Astrocyte (in vitro differentiated cells and primary cell): ENCODE data around the gene APP. TPM values are rescaled to one million over a fixed set of nuclear protein-coding genes. Genes with fewer than 3 reads are reported as not detected.

Experiments
- DNase-seq: peaks from one replicate; pipeline ENCODE4 v3.0.0-alpha.2; 2010; ENCODE audit warnings: low read depth
- FAIRE-seq: peaks from 2 replicates; lab custom pipeline; 2011; peaks lifted over from hg19 to GRCh38; lab: Jason Lieb, UNC
- H2AFZ ChIP-seq: 2 replicates; pipeline ENCODE4 v1.6.0; 2012; ENCODE audit warnings: low read depth, low read length, inconsistent platforms
- H3K27ac ChIP-seq: 2 replicates; pipeline ENCODE4 v1.5.1; 2011; ENCODE audit warnings: low read depth, low read length, inconsistent platforms
- H3K27me3 ChIP-seq: 2 replicates; pipeline ENCODE4 v1.6.0; 2011; ENCODE audit warnings: low read length, inconsistent platforms; ENCODE audit not compliant: insufficient read depth
- H3K36me3 ChIP-seq: 2 replicates; pipeline ENCODE4 v1.5.1; 2011; ENCODE audit warnings: low read length, inconsistent platforms; ENCODE audit not compliant: insufficient read depth
- H3K4me1 ChIP-seq: 2 replicates; pipeline ENCODE4 v1.5.1; 2011; ENCODE audit warnings: low read length, inconsistent platforms; ENCODE audit not compliant: insufficient read depth
- H3K4me2 ChIP-seq: 2 replicates; pipeline ENCODE4 v1.6.0; 2012; ENCODE audit warnings: low read length, inconsistent platforms
- H3K4me3 ChIP-seq: 2 replicates; pipeline ENCODE4 v1.5.1; 2011; ENCODE audit warnings: low read depth, mild to moderate bottlenecking, low read length, inconsistent platforms; ENCODE audit not compliant: insufficient read depth
- H3K79me2 ChIP-seq: 2 replicates; pipeline ENCODE4 v1.6.0; 2012; ENCODE audit warnings: mild to moderate bottlenecking, low read length, inconsistent platforms; ENCODE audit not compliant: insufficient read depth
- H3K9ac ChIP-seq: 2 replicates; pipeline ENCODE4 v1.6.0; 2012; ENCODE audit warnings: mild to moderate bottlenecking, low read length, inconsistent platforms
- H3K9me3 ChIP-seq: 2 replicates; pipeline ENCODE4 v1.5.1; 2012; ENCODE audit warnings: low read depth, mild to moderate bottlenecking, low read length, inconsistent platforms; ENCODE audit not compliant: insufficient read depth
- H4K20me1 ChIP-seq: 2 replicates; pipeline ENCODE4 v1.6.0; 2012; ENCODE audit warnings: low read length, inconsistent platforms; ENCODE audit not compliant: insufficient read depth
- H3K27ac Mint-ChIP-seq: one replicate; pipeline ENCODE4 v1.8.0; 2021; ENCODE audit warnings: mild to moderate bottlenecking, mixed read lengths; ENCODE audit not compliant: unreplicated experiment
- H3K27me3 Mint-ChIP-seq: one replicate; pipeline ENCODE4 v1.8.0; 2021; ENCODE audit warnings: low read depth, mixed read lengths; ENCODE audit not compliant: unreplicated experiment
- H3K36me3 Mint-ChIP-seq: one replicate; pipeline ENCODE4 v1.8.0; 2021; ENCODE audit warnings: low read depth, mixed read lengths; ENCODE audit not compliant: unreplicated experiment
- H3K4me1 Mint-ChIP-seq: one replicate; pipeline ENCODE4 v1.8.0; 2021; ENCODE audit warnings: low read depth, mixed read lengths; ENCODE audit not compliant: unreplicated experiment
- H3K4me3 Mint-ChIP-seq: one replicate; pipeline ENCODE4 v1.8.0; 2021; ENCODE audit warnings: mild to moderate bottlenecking, moderate library complexity, mixed read lengths; ENCODE audit not compliant: unreplicated experiment
- H3K9me3 Mint-ChIP-seq: one replicate; pipeline ENCODE4 v1.8.0; 2021; ENCODE audit warnings: mild to moderate bottlenecking, mixed read lengths; ENCODE audit not compliant: unreplicated experiment
- EZH2 ChIP-seq: IDR thresholded peaks from 2 replicates; pipeline ENCODE4 v1.6.1; 2012; ENCODE audit warnings: mild to moderate bottlenecking, low read length, inconsistent platforms; ENCODE audit not compliant: insufficient read depth
- total RNA-seq: library from RNA; stranded (reverse); gene quantifications from 2 replicates; pipeline ENCODE4 v1.2.1, GENCODE V29; 2021
- TF ChIP-seq, protein P1 (sequence below): IDR thresholded peaks from 2 replicates; pipeline ENCODE4 v1.5.1; 2011; ENCODE audit warnings: low read depth, mild to moderate bottlenecking, inconsistent platforms, low read length, moderate library complexity; ENCODE audit not compliant: insufficient read depth

Gene APP
- total RNA-seq, 1 donor from 2014 or later: 823 TPM

DNA sequence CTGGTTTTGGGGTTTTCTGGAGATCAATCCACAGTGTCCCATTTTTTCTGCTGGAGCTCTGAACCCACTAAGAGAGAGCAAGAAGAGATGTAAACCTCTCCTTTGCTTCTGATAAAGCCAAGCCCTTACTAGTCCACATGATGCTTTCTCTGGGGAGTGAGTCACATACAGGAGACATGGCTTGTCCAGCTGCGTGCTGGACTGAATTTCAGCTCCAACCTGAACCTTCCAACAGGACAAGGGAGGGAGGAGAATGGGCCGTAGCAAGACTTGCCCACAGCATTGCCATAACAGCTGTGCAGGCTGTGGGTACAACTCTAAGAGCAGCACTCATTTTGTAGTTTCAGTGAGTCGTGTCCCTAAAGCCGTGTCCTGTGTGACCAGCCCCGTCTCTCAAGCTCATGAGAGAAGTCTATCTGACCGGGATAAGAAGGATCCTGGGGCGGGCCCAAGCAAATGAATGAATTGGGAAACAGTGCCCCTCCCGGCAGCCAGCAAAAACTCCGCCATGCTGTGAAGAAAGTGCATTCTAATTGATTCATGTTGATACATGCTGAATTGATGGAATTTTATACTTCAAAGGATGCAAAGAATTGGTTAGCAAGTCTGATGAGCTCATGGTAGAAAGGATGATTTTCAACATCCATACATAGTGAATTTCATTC, 240.6 kb downstream of the APP start:
- peak overlapping the region; percentile 66 for H3K27ac Mint-ChIP-seq
- H3K4me1 Mint-ChIP-seq: peaks cover 20% of the 10 kb centered on the region
- H3K4me3 Mint-ChIP-seq: no peak overlapping the region
- Histone ChIP-seq H2AFZ (no peak overlapping the region), H3K27ac (no peak overlapping the region), H3K79me2 (no peaks in the 10 kb centered on the region), H3K36me3 (no peaks in the 10 kb centered on the region), H3K4me2 (peak overlapping the region; percentile 54), H4K20me1 (peaks cover 12% of the 10 kb centered on the region), H3K9me3 (no peaks in the 10 kb centered on the region), H3K9ac (no peak overlapping the region), H3K4me1 (peaks cover 21% of the 10 kb centered on the region), H3K4me3 (no peak overlapping the region), H3K27me3 (no peaks in the 10 kb centered on the region)
- DNase-seq (peak; percentile 75), FAIRE-seq (peak; percentile 23)
- H3K9me3 Mint-ChIP-seq: no peaks in the 10 kb centered on the region
- H3K27me3 Mint-ChIP-seq: no peaks in the 10 kb centered on the region
- no peak for TF ChIP-seq EZH2
- TF ChIP-seq, protein P1, sequence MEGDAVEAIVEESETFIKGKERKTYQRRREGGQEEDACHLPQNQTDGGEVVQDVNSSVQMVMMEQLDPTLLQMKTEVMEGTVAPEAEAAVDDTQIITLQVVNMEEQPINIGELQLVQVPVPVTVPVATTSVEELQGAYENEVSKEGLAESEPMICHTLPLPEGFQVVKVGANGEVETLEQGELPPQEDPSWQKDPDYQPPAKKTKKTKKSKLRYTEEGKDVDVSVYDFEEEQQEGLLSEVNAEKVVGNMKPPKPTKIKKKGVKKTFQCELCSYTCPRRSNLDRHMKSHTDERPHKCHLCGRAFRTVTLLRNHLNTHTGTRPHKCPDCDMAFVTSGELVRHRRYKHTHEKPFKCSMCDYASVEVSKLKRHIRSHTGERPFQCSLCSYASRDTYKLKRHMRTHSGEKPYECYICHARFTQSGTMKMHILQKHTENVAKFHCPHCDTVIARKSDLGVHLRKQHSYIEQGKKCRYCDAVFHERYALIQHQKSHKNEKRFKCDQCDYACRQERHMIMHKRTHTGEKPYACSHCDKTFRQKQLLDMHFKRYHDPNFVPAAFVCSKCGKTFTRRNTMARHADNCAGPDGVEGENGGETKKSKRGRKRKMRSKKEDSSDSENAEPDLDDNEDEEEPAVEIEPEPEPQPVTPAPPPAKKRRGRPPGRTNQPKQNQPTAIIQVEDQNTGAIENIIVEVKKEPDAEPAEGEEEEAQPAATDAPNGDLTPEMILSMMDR: peak; percentile 22
- H3K36me3 Mint-ChIP-seq: peaks cover 17% of the 10 kb centered on the region

DNA sequence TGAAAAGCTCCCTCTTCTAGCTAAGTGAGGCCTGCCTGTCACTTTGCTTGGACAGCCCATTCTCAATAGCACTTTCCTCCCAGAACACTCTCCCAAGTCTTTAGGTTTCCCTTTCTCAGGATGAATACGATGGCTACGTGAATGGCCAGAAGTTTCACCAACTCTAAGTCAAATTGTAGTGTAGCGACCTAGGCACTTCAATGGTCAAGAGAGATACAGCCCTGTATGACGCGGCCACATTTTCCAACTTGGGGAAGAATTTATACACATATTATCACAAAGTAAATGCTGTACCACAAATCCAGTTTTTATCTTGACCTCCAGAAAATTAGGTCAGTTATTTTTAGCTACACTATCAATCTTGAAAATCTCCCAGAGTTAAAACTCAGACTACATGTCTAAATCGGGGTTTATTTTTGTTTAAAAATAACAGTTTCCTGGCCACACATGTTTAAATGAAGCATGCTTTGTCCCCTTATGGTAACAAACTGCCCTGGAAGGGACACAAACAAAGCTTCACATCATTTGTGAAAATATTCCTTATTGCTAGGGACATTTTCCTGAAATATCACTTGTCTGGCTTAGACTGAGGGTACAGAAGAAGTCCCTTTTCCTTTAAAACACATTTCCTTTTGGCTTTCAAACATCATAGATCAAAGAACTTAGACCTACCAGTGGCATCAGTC, 243.2 kb downstream of the APP start:
- no peaks in the 10 kb centered on the region for H3K27me3 ChIP-seq
- H3K4me3 Mint-ChIP-seq: no peak overlapping the region
- H3K27me3 Mint-ChIP-seq: no peaks in the 10 kb centered on the region
- no peaks in the 10 kb centered on the region for H3K36me3 ChIP-seq
- DNase-seq (no peak), FAIRE-seq (no peak)
- no peaks in the 10 kb centered on the region for H3K9me3 ChIP-seq
- no peak overlapping the region for H3K27ac ChIP-seq
- H3K4me2 ChIP-seq: no peak overlapping the region
- no peak overlapping the region for H3K9ac ChIP-seq
- no peaks in the 10 kb centered on the region for H3K9me3 Mint-ChIP-seq
- peaks cover 15% of the 10 kb centered on the region for H3K36me3 Mint-ChIP-seq
- H3K4me3 ChIP-seq: no peak overlapping the region
- no peaks in the 10 kb centered on the region for H3K79me2 ChIP-seq
- peaks cover 13% of the 10 kb centered on the region for H3K4me1 Mint-ChIP-seq
- TF ChIP-seq EZH2: no peak
- TF ChIP-seq, protein P1: no peak
- peaks cover 13% of the 10 kb centered on the region for H4K20me1 ChIP-seq
- H3K27ac Mint-ChIP-seq: no peak overlapping the region
- peaks cover 16% of the 10 kb centered on the region for H3K4me1 ChIP-seq
- H2AFZ ChIP-seq: no peak overlapping the region

DNA sequence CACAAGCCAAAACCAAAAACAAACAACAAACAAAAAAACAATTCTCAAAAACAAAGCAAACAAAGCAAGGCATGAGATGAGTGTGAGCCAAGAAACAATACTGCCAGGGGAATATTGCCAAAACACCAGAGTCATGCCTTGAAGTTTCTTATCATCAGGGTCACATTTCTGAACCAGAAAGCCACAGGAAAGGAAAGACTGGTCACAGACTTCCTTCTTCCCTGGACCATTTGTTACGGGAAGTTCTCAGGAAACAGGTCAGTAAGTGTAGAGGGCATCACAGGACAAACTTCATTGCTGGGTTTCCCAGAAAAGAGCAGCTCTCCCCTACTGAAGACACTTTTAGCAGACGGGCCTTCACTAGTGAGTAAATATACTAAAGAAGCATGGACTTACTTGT, 244.6 kb downstream of the APP start:
- Histone ChIP-seq H3K4me3 (no peak overlapping the region), H2AFZ (no peak overlapping the region), H3K9me3 (no peaks in the 10 kb centered on the region), H3K79me2 (no peaks in the 10 kb centered on the region), H3K4me1 (peaks cover 16% of the 10 kb centered on the region), H3K27me3 (no peaks in the 10 kb centered on the region), H3K36me3 (no peaks in the 10 kb centered on the region), H3K27ac (no peak overlapping the region), H3K4me2 (no peak overlapping the region), H3K9ac (no peak overlapping the region), H4K20me1 (peaks cover 13% of the 10 kb centered on the region)
- peak; percentile 57 for DNase-seq
- Mint-ChIP-seq H3K36me3 (peaks cover 10% of the 10 kb centered on the region), H3K4me3 (no peak overlapping the region), H3K4me1 (peaks cover 13% of the 10 kb centered on the region), H3K27me3 (no peaks in the 10 kb centered on the region), H3K27ac (no peak overlapping the region), H3K9me3 (no peaks in the 10 kb centered on the region)
- FAIRE-seq: no peak
- TF ChIP-seq, protein P1: no peak
- TF ChIP-seq EZH2: no peak
